MCF 10A (cell line): ENCODE data around the gene ANKLE2. TPM values are rescaled to one million over a fixed set of nuclear protein-coding genes. Genes with fewer than 3 reads are reported as not detected.

Experiments used
- BruUV-seq: library from RNA; stranded (reverse); fragments of 400-500 nt; replicated peaks from 2 replicates; lab custom pipeline; 2021; lab: Mats Ljungman, UMichigan
- CTCF ChIA-PET: fragments of 300-600 bp; sonication (Branson Sonifier 250); formaldehyde crosslinking; extraction: SDS; loops from one replicate; lab custom pipeline; 2021; ENCODE audit warnings: antibody characterized with exemption, inconsistent platforms; lab: Yijun Ruan, JAX
- POLR2A ChIA-PET: fragments of 300-600, 350-650 bp; sonication (Branson Sonifier 250); formaldehyde crosslinking; extraction: SDS; loops from one replicate; lab custom pipeline; 2020; ENCODE audit warnings: antibody characterized with exemption, inconsistent platforms; lab: Yijun Ruan, JAX
- DNase-seq: peaks from one replicate; pipeline ENCODE4 v3.0.0-alpha.2; 2018; ENCODE audit not compliant: unreplicated experiment
- H3K27ac Mint-ChIP-seq: one replicate; pipeline ENCODE4 v1.8.0; 2022; ENCODE audit warnings: mild to moderate bottlenecking, low read depth, mixed read lengths; ENCODE audit not compliant: unreplicated experiment
- H3K27me3 Mint-ChIP-seq: one replicate; pipeline ENCODE4 v1.8.0; 2022; ENCODE audit warnings: mixed read lengths; ENCODE audit not compliant: insufficient read depth, unreplicated experiment
- H3K36me3 Mint-ChIP-seq: one replicate; pipeline ENCODE4 v1.8.0; 2022; ENCODE audit warnings: mild to moderate bottlenecking, moderate library complexity, mixed read lengths; ENCODE audit not compliant: insufficient read depth, unreplicated experiment
- H3K4me1 Mint-ChIP-seq: one replicate; pipeline ENCODE4 v1.8.0; 2022; ENCODE audit warnings: mixed read lengths; ENCODE audit not compliant: insufficient read depth, unreplicated experiment
- H3K4me3 Mint-ChIP-seq: one replicate; pipeline ENCODE4 v1.8.0; 2022; ENCODE audit warnings: mild to moderate bottlenecking, moderate library complexity, mixed read lengths; ENCODE audit not compliant: unreplicated experiment
- H3K9me3 Mint-ChIP-seq: one replicate; pipeline ENCODE4 v1.8.0; 2022; ENCODE audit warnings: mixed read lengths; ENCODE audit not compliant: unreplicated experiment
- intact Hi-C: fragments of 100-400 bp; cut with micrococcal nuclease; formaldehyde crosslinking; loops from 2 replicates; pipeline ENCODE4 v1.14.1; 2022
- total RNA-seq: library from RNA; stranded (reverse); gene quantifications from 2 replicates; pipeline ENCODE4 v1.2.3, GENCODE V29; 2022
- TF ChIP-seq, protein P1 (sequence below): fragments of 200-600 bp; IDR thresholded peaks from one replicate; pipeline ENCODE4 v1.8.0; 2022; ENCODE audit warnings: antibody characterized with exemption, mild to moderate bottlenecking; ENCODE audit not compliant: unreplicated experiment

Gene ANKLE2
- total RNA-seq, 1 experiment from 2014 or later = 142 TPM

DNA sequence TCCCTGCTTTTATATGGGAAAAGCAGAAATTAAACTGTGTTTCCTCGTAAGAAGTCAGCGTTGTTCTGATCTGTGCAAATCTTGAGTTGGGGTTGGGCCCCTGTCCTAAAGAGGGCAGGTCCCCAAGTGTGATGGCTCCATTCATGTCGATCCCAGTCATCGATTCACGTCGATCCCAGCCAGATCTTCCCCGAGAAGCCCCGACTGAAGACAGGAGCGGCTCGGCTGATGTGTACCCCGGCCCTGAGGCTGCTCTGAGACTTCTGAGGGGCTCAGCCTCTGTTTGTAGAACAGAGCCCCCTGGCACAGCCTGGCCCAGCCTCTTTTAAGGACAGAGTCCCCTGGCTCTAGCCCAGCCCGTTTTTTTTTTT, 41.7 kb downstream of the ANKLE2 start:
- POLR2A ChIA-PET = no interaction called here
- intact Hi-C loops = no loop called here
- TF ChIP-seq, protein P1, sequence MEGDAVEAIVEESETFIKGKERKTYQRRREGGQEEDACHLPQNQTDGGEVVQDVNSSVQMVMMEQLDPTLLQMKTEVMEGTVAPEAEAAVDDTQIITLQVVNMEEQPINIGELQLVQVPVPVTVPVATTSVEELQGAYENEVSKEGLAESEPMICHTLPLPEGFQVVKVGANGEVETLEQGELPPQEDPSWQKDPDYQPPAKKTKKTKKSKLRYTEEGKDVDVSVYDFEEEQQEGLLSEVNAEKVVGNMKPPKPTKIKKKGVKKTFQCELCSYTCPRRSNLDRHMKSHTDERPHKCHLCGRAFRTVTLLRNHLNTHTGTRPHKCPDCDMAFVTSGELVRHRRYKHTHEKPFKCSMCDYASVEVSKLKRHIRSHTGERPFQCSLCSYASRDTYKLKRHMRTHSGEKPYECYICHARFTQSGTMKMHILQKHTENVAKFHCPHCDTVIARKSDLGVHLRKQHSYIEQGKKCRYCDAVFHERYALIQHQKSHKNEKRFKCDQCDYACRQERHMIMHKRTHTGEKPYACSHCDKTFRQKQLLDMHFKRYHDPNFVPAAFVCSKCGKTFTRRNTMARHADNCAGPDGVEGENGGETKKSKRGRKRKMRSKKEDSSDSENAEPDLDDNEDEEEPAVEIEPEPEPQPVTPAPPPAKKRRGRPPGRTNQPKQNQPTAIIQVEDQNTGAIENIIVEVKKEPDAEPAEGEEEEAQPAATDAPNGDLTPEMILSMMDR = no peak
- DNase-seq = no peak
- Mint-ChIP-seq H3K9me3 (no peaks in the 10 kb centered on the region), H3K27ac (no peak overlapping the region), H3K36me3 (peaks cover 94% of the 10 kb centered on the region), H3K4me3 (no peak overlapping the region), H3K27me3 (no peaks in the 10 kb centered on the region), H3K4me1 (no peaks in the 10 kb centered on the region)
- CTCF ChIA-PET = no interaction called here
- no TSS peak for BruUV-seq

DNA sequence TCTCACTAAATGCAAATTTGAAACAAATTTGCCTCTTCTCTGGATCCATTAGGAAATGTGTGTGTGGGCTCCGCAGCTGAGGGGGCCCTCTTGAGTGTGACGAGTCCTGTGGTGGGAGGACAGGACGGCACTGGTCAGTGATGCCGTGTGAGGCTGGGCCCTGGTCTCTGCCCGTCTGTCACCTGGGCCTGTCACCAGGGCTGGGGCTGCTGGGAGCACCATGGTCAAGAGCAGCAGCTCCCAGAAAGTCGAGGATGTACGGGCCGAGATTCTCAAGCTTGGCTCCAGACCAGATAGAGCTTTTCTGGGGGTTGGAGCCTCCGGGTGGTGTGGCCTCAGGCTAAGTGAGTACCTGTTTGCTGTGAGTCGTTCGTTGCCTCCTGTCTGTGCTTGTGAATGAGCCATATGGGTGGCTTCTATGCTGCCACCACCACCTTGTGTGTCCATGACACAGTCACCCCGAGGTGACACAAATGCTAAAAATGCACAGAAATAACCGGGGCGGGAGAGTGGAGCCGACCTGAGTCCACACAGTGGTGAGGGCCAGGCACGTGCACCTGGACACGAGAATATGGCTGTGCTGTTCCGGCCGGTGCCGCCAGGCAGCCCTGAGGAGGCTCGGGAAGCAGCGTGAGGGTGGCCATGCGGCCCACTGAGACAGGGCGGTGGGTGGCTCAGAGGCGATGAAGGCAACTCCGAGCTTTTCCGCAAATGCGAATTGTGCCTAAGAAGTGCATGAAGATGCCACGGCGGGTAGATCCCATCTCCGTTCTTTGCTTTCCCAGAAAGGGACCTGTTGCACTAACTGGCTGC, 42.3 kb downstream of the ANKLE2 start:
- Mint-ChIP-seq H3K9me3 (no peaks in the 10 kb centered on the region), H3K4me3 (no peak overlapping the region), H3K27ac (no peak overlapping the region), H3K4me1 (no peaks in the 10 kb centered on the region), H3K36me3 (peaks cover 94% of the 10 kb centered on the region), H3K27me3 (no peaks in the 10 kb centered on the region)
- intact Hi-C loops = no loop called here
- DNase-seq = no peak
- TF ChIP-seq, protein P1 = no peak
- CTCF ChIA-PET = no interaction called here
- POLR2A ChIA-PET = no interaction called here
- BruUV-seq = no TSS peak

DNA sequence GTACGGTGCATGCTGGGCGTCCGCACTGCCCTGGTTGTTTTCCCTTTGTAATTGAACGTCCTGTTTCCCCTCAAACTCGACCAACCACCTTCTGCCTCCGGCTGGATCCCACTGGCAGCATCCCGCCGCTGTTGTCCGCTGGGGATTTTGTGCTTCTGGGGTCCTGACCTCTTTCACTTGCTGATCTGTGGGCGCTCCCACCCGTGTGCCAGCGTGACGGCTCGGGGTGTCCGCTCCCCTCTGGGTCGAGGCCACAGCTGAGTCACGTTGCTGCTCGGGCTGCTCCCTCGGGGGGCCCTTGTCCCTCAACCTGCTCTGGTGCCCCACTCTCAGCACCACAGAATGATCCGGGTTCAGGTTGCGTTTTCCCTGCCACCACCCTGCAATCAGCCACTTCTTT, 43.0 kb downstream of the ANKLE2 start:
- intact Hi-C loops = no loop called here
- no peaks in the 10 kb centered on the region for H3K27me3 Mint-ChIP-seq
- DNase-seq = no peak
- no peaks in the 10 kb centered on the region for H3K9me3 Mint-ChIP-seq
- H3K4me1 Mint-ChIP-seq = no peaks in the 10 kb centered on the region
- BruUV-seq = no TSS peak
- H3K4me3 Mint-ChIP-seq = no peak overlapping the region
- peaks cover 89% of the 10 kb centered on the region for H3K36me3 Mint-ChIP-seq
- TF ChIP-seq, protein P1 = no peak
- no peak overlapping the region for H3K27ac Mint-ChIP-seq
- ChIA-PET POLR2A (no interaction called here), CTCF (no interaction called here)

DNA sequence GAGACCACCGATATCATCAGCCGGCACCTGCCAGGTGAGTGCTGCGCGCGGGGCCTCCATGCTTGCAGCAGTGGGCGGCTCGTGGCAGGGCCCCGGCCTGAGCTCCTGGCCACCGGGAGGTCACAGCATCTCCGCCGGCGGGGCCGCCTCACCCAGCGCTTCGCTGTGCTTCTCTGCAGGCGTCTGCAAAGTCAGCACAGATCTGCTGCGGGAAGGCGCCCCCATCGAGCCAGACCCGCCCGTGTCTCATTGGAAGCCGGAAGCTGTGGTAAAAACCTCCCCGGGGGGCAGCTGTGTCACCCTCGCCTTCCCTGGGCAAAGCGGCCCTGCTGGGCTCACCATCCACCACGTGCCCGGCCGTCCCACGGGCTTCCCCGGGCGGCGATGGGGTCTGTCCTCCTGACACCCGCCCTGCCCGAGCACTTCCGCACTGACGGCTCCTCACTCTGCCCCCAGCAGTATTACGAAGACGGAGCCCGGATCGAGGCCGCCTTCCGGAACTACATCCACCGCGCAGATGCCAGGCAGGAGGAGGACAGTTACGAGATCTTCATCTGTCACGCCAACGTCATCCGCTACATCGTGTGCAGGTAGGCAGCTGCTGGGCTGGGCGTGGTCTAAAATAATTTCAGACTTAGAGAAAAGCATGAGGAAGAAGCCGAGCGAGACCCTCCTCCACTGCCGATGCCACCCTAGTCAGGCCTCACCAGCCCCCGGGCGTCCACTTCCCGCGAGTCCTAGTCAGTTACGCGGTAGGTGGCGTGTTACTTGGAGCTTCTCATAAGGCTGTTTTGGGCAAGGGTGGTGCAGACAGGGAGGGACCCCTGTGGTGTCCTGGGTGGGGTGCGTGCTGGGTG, 43.9 kb downstream of the ANKLE2 start:
- H3K36me3 Mint-ChIP-seq = peaks cover 88% of the 10 kb centered on the region
- CTCF ChIA-PET = no interaction called here

More for the DNA sequence above, 43.9 kb downstream of the ANKLE2 start:
- no peaks in the 10 kb centered on the region for H3K9me3 Mint-ChIP-seq
- H3K4me3 Mint-ChIP-seq = no peak overlapping the region
- intact Hi-C loops = no loop called here
- TF ChIP-seq, protein P1 = no peak
- no peak overlapping the region for H3K27ac Mint-ChIP-seq
- no peaks in the 10 kb centered on the region for H3K4me1 Mint-ChIP-seq
- POLR2A ChIA-PET = no interaction called here
- H3K27me3 Mint-ChIP-seq = no peaks in the 10 kb centered on the region
- no peak for DNase-seq
- no TSS peak for BruUV-seq
